MM.1S (cell line): Measurements from ENCODE around the gene BACH2.

Experiments used
- DNase-seq: peaks from one replicate; pipeline ENCODE4 v3.0.0-alpha.2; 2015
- H2AFZ ChIP-seq: fragments of 300-600 bp; sonication (generic); 2 replicates; pipeline ENCODE4 v1.6.0; 2016; ENCODE audit warnings: antibody characterized with exemption, low read length
- H3F3A ChIP-seq: fragments of 300-600 bp; sonication (generic); 2 replicates; pipeline ENCODE4 v1.6.1; 2016; ENCODE audit warnings: mild to moderate bottlenecking, antibody characterized with exemption, low read length, moderate library complexity, mixed read lengths; ENCODE audit not compliant: insufficient read depth
- H3K27ac ChIP-seq: fragments of 300-600 bp; sonication (generic); 2 replicates; pipeline ENCODE4 v1.5.1; 2016; ENCODE audit warnings: mild to moderate bottlenecking, low read length
- H3K27me3 ChIP-seq: fragments of 300-600 bp; sonication (generic); replicated peaks from 2 replicates; pipeline ENCODE4 v1.6.0; 2016; ENCODE audit warnings: low read length; ENCODE audit not compliant: insufficient read depth
- H3K36me3 ChIP-seq: fragments of 300-600 bp; sonication (generic); replicated peaks from 2 replicates; pipeline ENCODE4 v1.6.1; 2016; ENCODE audit warnings: mild to moderate bottlenecking, low read length, mixed read lengths; ENCODE audit not compliant: insufficient read depth
- H3K4me1 ChIP-seq: fragments of 300-600 bp; sonication (generic); 2 replicates; pipeline ENCODE4 v1.6.1; 2016; ENCODE audit warnings: low read length, mixed read lengths
- H3K4me2 ChIP-seq: fragments of 300-600 bp; sonication (generic); 2 replicates; pipeline ENCODE4 v1.6.0; 2016; ENCODE audit warnings: low read depth, low read length
- H3K4me3 ChIP-seq: fragments of 300-600 bp; sonication (generic); 2 replicates; pipeline ENCODE4 v1.5.1; 2016; ENCODE audit warnings: low read length, mixed read lengths
- H3K79me2 ChIP-seq: fragments of 300-600 bp; sonication (generic); 2 replicates; pipeline ENCODE4 v1.6.1; 2016; ENCODE audit warnings: mixed run types, low read length, mixed read lengths
- H3K9ac ChIP-seq: fragments of 300-600 bp; sonication (generic); 2 replicates; pipeline ENCODE4 v1.6.1; 2016; ENCODE audit warnings: low read length, mixed read lengths
- H3K9me2 ChIP-seq: fragments of 300-600 bp; sonication (generic); replicated peaks from 2 replicates; pipeline ENCODE4 v1.6.1; 2016; ENCODE audit warnings: mild to moderate bottlenecking, low read length, mixed read lengths; ENCODE audit not compliant: insufficient read depth
- H3K9me3 ChIP-seq: fragments of 300-600 bp; sonication (generic); replicated peaks from 2 replicates; pipeline ENCODE4 v1.6.1; 2016; ENCODE audit warnings: mild to moderate bottlenecking, low read length, mixed read lengths; ENCODE audit not compliant: insufficient read depth
- H4K20me1 ChIP-seq: fragments of 300-600 bp; sonication (generic); 2 replicates; pipeline ENCODE4 v1.6.1; 2016; ENCODE audit warnings: mild to moderate bottlenecking, low read length, moderate library complexity, mixed read lengths; ENCODE audit not compliant: insufficient read depth
- CTCF ChIP-seq: fragments of 300-600 bp; sonication (generic); IDR thresholded peaks from 2 replicates; pipeline ENCODE4 v1.5.1; 2016; ENCODE audit warnings: antibody characterized with exemption, low read length, mixed read lengths
- EZH2 ChIP-seq: fragments of 300-600 bp; sonication (generic); optimal IDR thresholded peaks from 2 replicates; pipeline ENCODE3; 2017; ENCODE audit warnings: low read depth, mild to moderate bottlenecking, antibody characterized with exemption, low read length, mixed read lengths
- EZH2phosphoT487 ChIP-seq: fragments of 300-600 bp; sonication (generic); IDR thresholded peaks from 2 replicates; pipeline ENCODE4 v1.6.1; 2018; ENCODE audit warnings: antibody characterized with exemption, low read length

BACH2 gene

GRCh38 chr6:89917801-89918366 lies 378.8 kb downstream of the BACH2 start:
- no peak overlapping the region for H3K9ac ChIP-seq
- no peaks in the 10 kb centered on the region for H3K4me1 ChIP-seq
- DNase-seq: no peak
- no peak overlapping the region for H3K4me2 ChIP-seq
- H3F3A ChIP-seq: no peaks in the 10 kb centered on the region
- no peaks in the 10 kb centered on the region for H3K36me3 ChIP-seq
- H3K79me2 ChIP-seq: no peaks in the 10 kb centered on the region
- H3K9me2 ChIP-seq: no peaks in the 10 kb centered on the region
- H3K9me3 ChIP-seq: no peaks in the 10 kb centered on the region
- no peaks in the 10 kb centered on the region for H3K27me3 ChIP-seq
- no peak overlapping the region for H3K27ac ChIP-seq
- no peak overlapping the region for H3K4me3 ChIP-seq
- no peak for TF ChIP-seq CTCF
- no peak for TF ChIP-seq EZH2
- TF ChIP-seq EZH2phosphoT487: no peak
- no peak overlapping the region for H2AFZ ChIP-seq
- no peaks in the 10 kb centered on the region for H4K20me1 ChIP-seq

GRCh38 chr6:89917216-89917615 lies 379.4 kb downstream of the BACH2 start:
- no peaks in the 10 kb centered on the region for H3K9me3 ChIP-seq
- DNase-seq: no peak
- H3K4me1 ChIP-seq: no peaks in the 10 kb centered on the region
- H3F3A ChIP-seq: no peaks in the 10 kb centered on the region
- H4K20me1 ChIP-seq: no peaks in the 10 kb centered on the region
- H3K9me2 ChIP-seq: no peaks in the 10 kb centered on the region
- TF ChIP-seq CTCF: no peak
- H2AFZ ChIP-seq: no peak overlapping the region
- H3K9ac ChIP-seq: no peak overlapping the region
- no peak overlapping the region for H3K4me2 ChIP-seq
- H3K79me2 ChIP-seq: no peaks in the 10 kb centered on the region
- H3K27ac ChIP-seq: no peak overlapping the region
- H3K36me3 ChIP-seq: no peaks in the 10 kb centered on the region
- no peaks in the 10 kb centered on the region for H3K27me3 ChIP-seq
- no peak overlapping the region for H3K4me3 ChIP-seq

GRCh38 chr6:89916136-89916920 lies 380.3 kb downstream of the BACH2 start:
- Histone ChIP-seq H3K27me3 (no peaks in the 10 kb centered on the region), H3F3A (no peaks in the 10 kb centered on the region), H2AFZ (no peak overlapping the region), H3K79me2 (no peaks in the 10 kb centered on the region), H3K27ac (no peak overlapping the region), H3K4me1 (no peaks in the 10 kb centered on the region), H3K4me2 (no peak overlapping the region), H3K9me2 (no peaks in the 10 kb centered on the region), H4K20me1 (no peaks in the 10 kb centered on the region), H3K4me3 (no peak overlapping the region), H3K9ac (no peak overlapping the region), H3K36me3 (no peaks in the 10 kb centered on the region), H3K9me3 (no peaks in the 10 kb centered on the region)
- no peak for DNase-seq
- TF ChIP-seq EZH2phosphoT487 (no peak), EZH2 (no peak), CTCF (no peak)
